ENCODE measurements around the gene ASB6. TPM values are rescaled to one million over a fixed set of nuclear protein-coding genes. Genes with fewer than 3 reads are reported as not detected.
"Not testable (repeated sequence)": the region's sequence is repeated elsewhere in the genome, so short reads cannot be mapped to it uniquely, and the experiment has no call there.

The ASB6 gene
- polyA plus RNA-seq, 1 of the 3 experiments (the other 2 are of a cell fraction): 35.9 TPM

DNA sequence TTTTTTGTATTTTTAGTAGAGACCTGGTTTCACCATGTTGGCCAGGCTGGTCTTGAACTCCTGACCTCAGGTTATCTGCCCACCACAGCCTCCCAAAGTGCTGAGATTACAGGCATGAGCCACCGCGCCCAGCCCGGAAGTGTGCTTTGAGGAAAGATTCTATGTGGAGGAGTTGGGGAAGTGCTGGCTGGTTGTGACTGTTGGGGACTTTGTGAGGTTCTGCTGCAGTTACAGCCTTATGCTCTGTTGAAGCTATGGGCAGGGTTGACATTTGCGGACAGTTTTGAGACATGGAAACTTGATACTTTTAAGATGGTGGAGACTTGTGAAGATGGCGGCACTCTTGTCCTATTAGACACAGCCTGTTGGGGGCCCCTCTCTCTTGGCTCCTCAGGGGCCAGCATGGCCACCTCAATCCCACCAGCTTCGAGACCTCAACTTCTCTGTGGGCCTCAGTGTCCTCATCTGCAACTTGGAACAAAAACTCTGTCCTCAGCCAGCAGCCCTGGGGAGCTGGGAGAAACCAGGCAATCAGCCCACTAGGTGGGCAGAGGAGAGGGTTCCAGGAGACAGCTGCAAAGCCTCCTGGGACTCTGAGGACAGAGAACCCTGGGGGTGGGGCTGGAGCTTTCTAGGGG lies 45.9 kb downstream of the ASB6 start:
- Histone ChIP-seq H3K9ac (no peak overlapping the region), H2AFZ (ENCODE audit: low read depth) (no peak overlapping the region), H3K36me3 (replicated peaks in 1 of 2; ENCODE audit: control insufficient read depth in 1 of 2, insufficient read depth in 2 of 2, low read length in 1 of 2) (no peaks in the 10 kb centered on the region), H3F3A (replicated peaks; ENCODE audit: insufficient read depth) (no peaks in the 10 kb centered on the region), H3K4me2 (no peak overlapping the region), H4K20me1 (ENCODE audit: insufficient read depth) (no peaks in the 10 kb centered on the region), H3K79me2 (ENCODE audit: insufficient read depth) (no peaks in the 10 kb centered on the region), H3K27me3 (ENCODE audit: insufficient read depth) (no peaks in the 10 kb centered on the region), H3K9me3 (no peaks in the 10 kb centered on the region), H3K9me2 (no peaks in the 10 kb centered on the region), H3K4me3 (ENCODE audit: low read depth in 2 of 2, low read length in 1 of 2) (no peak overlapping the region), H3K27ac (ENCODE audit: low read depth in 2 of 2, low read length in 1 of 2) (no peak overlapping the region), H3K4me1 (ENCODE audit: control insufficient read depth in 1 of 2, insufficient read depth in 2 of 2, low read depth in 1 of 2, low read length in 1 of 2) (peaks cover 0 to 6% of the 10 kb centered on the region in 2 experiments; a peak in 2 of 4 replicates)
- 94% methylated on average over 6 of the region's 6 CpGs for WGBS (ENCODE audit: low lambda C conversion rate)
- POLR2A ChIA-PET: interaction anchor here (0.7 to 1.9 kb wide), 8 partner anchors 9 to 419 kb away, joined by 3 to 13 read pairs (median 3); no protein-coding TSS in a partner anchor
- DNase-seq: no peak
- CTCF ChIA-PET: interaction anchor here (0.7 to 2.2 kb wide), 9 partner anchors 10 to 464 kb away, joined by 3 to 8 read pairs (median 4); no protein-coding TSS in a partner anchor
- TF ChIP-seq POLR2AphosphoS5 (IDR thresholded peaks at IDR 0.05; ENCODE audit: low read depth, low read length): no peak
- no peak for TF ChIP-seq EP300 (IDR thresholded peaks at IDR 0.05; ENCODE audit: borderline replicate concordance in 1 of 2, low read depth in 1 of 2, low read length in 1 of 2)
- TF ChIP-seq NRF1 (IDR thresholded peaks at IDR 0.05; ENCODE audit: low read depth, low read length): no peak
- TF ChIP-seq, protein P1, sequence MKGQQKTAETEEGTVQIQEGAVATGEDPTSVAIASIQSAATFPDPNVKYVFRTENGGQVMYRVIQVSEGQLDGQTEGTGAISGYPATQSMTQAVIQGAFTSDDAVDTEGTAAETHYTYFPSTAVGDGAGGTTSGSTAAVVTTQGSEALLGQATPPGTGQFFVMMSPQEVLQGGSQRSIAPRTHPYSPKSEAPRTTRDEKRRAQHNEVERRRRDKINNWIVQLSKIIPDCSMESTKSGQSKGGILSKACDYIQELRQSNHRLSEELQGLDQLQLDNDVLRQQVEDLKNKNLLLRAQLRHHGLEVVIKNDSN (IDR thresholded peaks at IDR 0.05; ENCODE audit: borderline replicate concordance, low read depth): no peak
- no peak for TF ChIP-seq GABPA (IDR thresholded peaks at IDR 0.05; ENCODE audit: low read depth)
- no peak for TF ChIP-seq TCF12 (IDR thresholded peaks at IDR 0.05)
- no peak for TF ChIP-seq RAD21 (IDR thresholded peaks at IDR 0.05; ENCODE audit: low read length)
- no peak for TF ChIP-seq SIN3A (IDR thresholded peaks at IDR 0.05; ENCODE audit: borderline replicate concordance, low read depth, low read length)

- 80% methylated on average over 5 of the region's 5 CpGs for WGBS (ENCODE audit: low lambda C conversion rate)
- Histone ChIP-seq H3K36me3 (replicated peaks in 1 of 2; ENCODE audit: control insufficient read depth in 1 of 2, insufficient read depth in 2 of 2, low read length in 1 of 2) (no peaks in the 10 kb centered on the region), H3K27me3 (ENCODE audit: insufficient read depth) (no peaks in the 10 kb centered on the region), H3K27ac (ENCODE audit: low read depth in 2 of 2, low read length in 1 of 2) (no peak overlapping the region), H3K4me1 (ENCODE audit: control insufficient read depth in 1 of 2, insufficient read depth in 2 of 2, low read depth in 1 of 2, low read length in 1 of 2) (peaks cover 0 to 6% of the 10 kb centered on the region in 2 experiments; a peak in 2 of 4 replicates), H2AFZ (ENCODE audit: low read depth) (no peak overlapping the region), H3K4me2 (no peak overlapping the region), H3K79me2 (ENCODE audit: insufficient read depth) (no peaks in the 10 kb centered on the region), H3F3A (replicated peaks; ENCODE audit: insufficient read depth) (no peaks in the 10 kb centered on the region), H3K9me2 (no peaks in the 10 kb centered on the region), H4K20me1 (ENCODE audit: insufficient read depth) (no peaks in the 10 kb centered on the region), H3K9ac (no peak overlapping the region), H3K4me3 (ENCODE audit: low read depth in 2 of 2, low read length in 1 of 2) (no peak overlapping the region), H3K9me3 (no peaks in the 10 kb centered on the region)
- DNase-seq: no peak
- ChIA-PET POLR2A (no interaction called here), CTCF (interaction anchor here (1.0 to 2.1 kb wide), 2 partner anchors 9 to 16 kb away, joined by 3 to 8 read pairs; no protein-coding TSS in a partner anchor)
- no peak for TF ChIP-seq POLR2AphosphoS5 (IDR thresholded peaks at IDR 0.05; ENCODE audit: low read depth, low read length)
Observed at GRCh38 chr9:129595311-129595741, 46.6 kb downstream of the ASB6 start.

- CTCF ChIA-PET: no interaction called here
- H3F3A ChIP-seq (replicated peaks; ENCODE audit: insufficient read depth): no peaks in the 10 kb centered on the region
- DNase-seq: no peak
- no peak overlapping the region for H3K9ac ChIP-seq
- no peak overlapping the region for H3K4me2 ChIP-seq
- peaks cover 0 to 6% of the 10 kb centered on the region in 2 experiments; a peak in 2 of 4 replicates for H3K4me1 ChIP-seq (ENCODE audit: control insufficient read depth in 1 of 2, insufficient read depth in 2 of 2, low read depth in 1 of 2, low read length in 1 of 2)
- H3K9me3 ChIP-seq: no peaks in the 10 kb centered on the region
- no peaks in the 10 kb centered on the region for H3K9me2 ChIP-seq
- H3K4me3 ChIP-seq (ENCODE audit: low read depth in 2 of 2, low read length in 1 of 2): no peak overlapping the region
- POLR2A ChIA-PET: no interaction called here
- no peaks in the 10 kb centered on the region for H3K36me3 ChIP-seq (replicated peaks in 1 of 2; ENCODE audit: control insufficient read depth in 1 of 2, insufficient read depth in 2 of 2, low read length in 1 of 2)
- H2AFZ ChIP-seq (ENCODE audit: low read depth): no peak overlapping the region
- no peaks in the 10 kb centered on the region for H3K27me3 ChIP-seq (ENCODE audit: insufficient read depth)
- WGBS (ENCODE audit: low lambda C conversion rate): 91% methylated on average over 7 of the region's 7 CpGs
- TF ChIP-seq, protein P2, sequence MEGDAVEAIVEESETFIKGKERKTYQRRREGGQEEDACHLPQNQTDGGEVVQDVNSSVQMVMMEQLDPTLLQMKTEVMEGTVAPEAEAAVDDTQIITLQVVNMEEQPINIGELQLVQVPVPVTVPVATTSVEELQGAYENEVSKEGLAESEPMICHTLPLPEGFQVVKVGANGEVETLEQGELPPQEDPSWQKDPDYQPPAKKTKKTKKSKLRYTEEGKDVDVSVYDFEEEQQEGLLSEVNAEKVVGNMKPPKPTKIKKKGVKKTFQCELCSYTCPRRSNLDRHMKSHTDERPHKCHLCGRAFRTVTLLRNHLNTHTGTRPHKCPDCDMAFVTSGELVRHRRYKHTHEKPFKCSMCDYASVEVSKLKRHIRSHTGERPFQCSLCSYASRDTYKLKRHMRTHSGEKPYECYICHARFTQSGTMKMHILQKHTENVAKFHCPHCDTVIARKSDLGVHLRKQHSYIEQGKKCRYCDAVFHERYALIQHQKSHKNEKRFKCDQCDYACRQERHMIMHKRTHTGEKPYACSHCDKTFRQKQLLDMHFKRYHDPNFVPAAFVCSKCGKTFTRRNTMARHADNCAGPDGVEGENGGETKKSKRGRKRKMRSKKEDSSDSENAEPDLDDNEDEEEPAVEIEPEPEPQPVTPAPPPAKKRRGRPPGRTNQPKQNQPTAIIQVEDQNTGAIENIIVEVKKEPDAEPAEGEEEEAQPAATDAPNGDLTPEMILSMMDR (IDR thresholded peaks at IDR 0.05): no peak
- no peak for TF ChIP-seq TEAD4 (IDR thresholded peaks at IDR 0.05; ENCODE audit: borderline replicate concordance, insufficient read depth)
- no peak for TF ChIP-seq FOSL2 (IDR thresholded peaks at IDR 0.05; ENCODE audit: borderline replicate concordance, low read depth)
- TF ChIP-seq CHD2 (IDR thresholded peaks at IDR 0.05; ENCODE audit: low read length, partially characterized antibody): no peak
- no peak overlapping the region for H3K27ac ChIP-seq (ENCODE audit: low read depth in 2 of 2, low read length in 1 of 2)
- no peaks in the 10 kb centered on the region for H3K79me2 ChIP-seq (ENCODE audit: insufficient read depth)
- no peaks in the 10 kb centered on the region for H4K20me1 ChIP-seq (ENCODE audit: insufficient read depth)
Observed at GRCh38 chr9:129594632-129595031, 47.3 kb downstream of the ASB6 start.

DNA sequence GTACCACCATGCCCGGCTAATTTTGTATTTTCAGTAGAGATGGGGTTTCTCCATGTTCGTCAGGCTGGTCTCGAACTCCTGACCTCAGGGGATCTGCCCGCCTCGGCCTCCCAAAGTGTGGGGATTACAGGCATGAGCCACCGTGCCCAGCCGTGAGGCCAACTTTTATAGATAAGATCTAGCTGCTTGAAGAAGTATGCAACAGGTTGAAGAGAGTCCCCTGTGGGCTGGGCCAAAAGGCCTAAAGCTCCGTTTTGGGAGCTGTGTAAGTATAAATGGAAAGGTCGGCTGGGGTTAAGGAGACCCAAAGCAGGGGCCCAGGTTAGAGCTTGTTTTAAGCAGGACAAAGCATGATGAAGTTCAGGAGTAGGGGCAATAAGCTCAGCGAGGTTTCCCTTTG lies 49.2 kb downstream of the ASB6 start:
- H3K9me2 ChIP-seq; H3F3A ChIP-seq (replicated peaks; ENCODE audit: insufficient read depth); H3K4me1 ChIP-seq (ENCODE audit: control insufficient read depth in 1 of 2, insufficient read depth in 2 of 2, low read depth in 1 of 2, low read length in 1 of 2); H3K36me3 ChIP-seq (replicated peaks in 1 of 2; ENCODE audit: control insufficient read depth in 1 of 2, insufficient read depth in 2 of 2, low read length in 1 of 2); H3K27me3 ChIP-seq (ENCODE audit: insufficient read depth); H3K4me2 ChIP-seq; H4K20me1 ChIP-seq (ENCODE audit: insufficient read depth); H3K27ac ChIP-seq (ENCODE audit: low read depth in 2 of 2, low read length in 1 of 2); H3K4me3 ChIP-seq (ENCODE audit: low read depth in 2 of 2, low read length in 1 of 2); DNase-seq; H3K9ac ChIP-seq; POLR2A ChIA-PET; H3K79me2 ChIP-seq (ENCODE audit: insufficient read depth); H3K9me3 ChIP-seq; H2AFZ ChIP-seq (ENCODE audit: low read depth): not testable (repeated sequence)
- 94% methylated on average over 10 of the region's 10 CpGs for WGBS (ENCODE audit: low lambda C conversion rate)
- CTCF ChIA-PET: interaction anchor here (1.3 to 1.8 kb wide), 2 partner anchors 11 to 19 kb away, joined by 4 to 6 read pairs; no protein-coding TSS in a partner anchor
